ENCODE data around the gene STK38. TPM values are rescaled to one million over a fixed set of nuclear protein-coding genes. Genes with fewer than 3 reads are reported as not detected.
A peak's percentile ranks its signal among the peaks of the same experiment; 100 is the strongest.

The STK38 gene
- polyA plus RNA-seq, 2 of the 4 experiments (the other 2 are of a cell fraction) = 30.0 to 30.9 TPM

- H3K4me2 ChIP-seq = 0 out of 3 replicates have a peak overlapping the region, but pooled peaks have one; percentile 92
- CTCF ChIA-PET = interaction anchor here (0.7 to 1.7 kb wide), 3 partner anchors 17 to 143 kb away, joined by 3 read pairs; no protein-coding TSS in a partner anchor
- ATAC-seq (no peak), DNase-seq (ENCODE audit: low read depth in 1 of 2, low spot score in 1 of 2) (no peak), FAIRE-seq (no peak)
- 0 out of 3 replicates have a peak, but pooled peaks cover 3% of the 10 kb centered on the region for H3K9me3 ChIP-seq
- no peak overlapping the region for H3K4me3 ChIP-seq
- POLR2A ChIA-PET = no interaction called here
- H3K4me1 ChIP-seq = peaks cover 29% of the 10 kb centered on the region
- TF ChIP-seq RAD21 (conservative IDR thresholded peaks at IDR 0.05 in 1 of 2, IDR thresholded peaks at IDR 0.05 in 1 of 2) (no peak), KDM5A (IDR thresholded peaks at IDR 0.05) (no peak), ZNF302 (CRISPR knock-in tag; IDR thresholded peaks at IDR 0.05) (no peak), CHD2 (IDR thresholded peaks at IDR 0.05; ENCODE audit: low read length, partially characterized antibody) (no peak), POLR2A (IDR thresholded peaks at IDR 0.05; ENCODE audit: low read length) (no peak), SREBF2 (IDR thresholded peaks at IDR 0.05) (no peak), SMC3 (IDR thresholded peaks at IDR 0.05) (no peak), POLR2AphosphoS2 (conservative IDR thresholded peaks at IDR 0.05; ENCODE audit: low read length) (no peak), CHD4 (IDR thresholded peaks at IDR 0.05; ENCODE audit: borderline replicate concordance) (no peak), TFCP2L1 (CRISPR knock-in tag; IDR thresholded peaks at IDR 0.05) (no peak), EHMT2 (IDR thresholded peaks at IDR 0.05; ENCODE audit: low read depth) (no peak), PBX3 (IDR thresholded peaks at IDR 0.05) (no peak), RARB (CRISPR knock-in tag; IDR thresholded peaks at IDR 0.05) (no peak), FOSB (CRISPR knock-in tag; IDR thresholded peaks at IDR 0.05) (no peak), RFX5 (IDR thresholded peaks at IDR 0.05) (no peak), ZC3H11A (IDR thresholded peaks at IDR 0.05) (no peak), HOXA7 (CRISPR knock-in tag; IDR thresholded peaks at IDR 0.05) (no peak), HEYL (CRISPR knock-in tag; IDR thresholded peaks at IDR 0.05) (no peak), RNF2 (IDR thresholded peaks at IDR 0.05; ENCODE audit: borderline replicate concordance, low read depth) (no peak)
- no peak overlapping the region for H3K27ac ChIP-seq
Observed at GRCh38 chr6:36445621-36446020, 101.7 kb downstream of the STK38 start.

- FAIRE-seq (no peak), DNase-seq (ENCODE audit: low read depth in 1 of 2, low spot score in 1 of 2) (no peak), ATAC-seq (no peak)
- ChIA-PET CTCF (interaction anchor here (0.6 to 1.7 kb wide), 4 partner anchors 11 to 34 kb away, joined by 3 to 4 read pairs (median 4); no protein-coding TSS in a partner anchor), POLR2A (no interaction called here)
- WGBS (ENCODE audit: missing lambda C conversion rate) = 78% methylated on average over 3 of the region's 3 CpGs
- Histone ChIP-seq H3K4me1 (peaks cover 41% of the 10 kb centered on the region), H3K4me3 (peak overlapping the region; percentile 84), H3K27ac (peak overlapping the region in 1 of 2 experiments; percentile 99; a peak in 3 of 6 replicates), H3K9me3 (0 out of 3 replicates have a peak, but pooled peaks cover 3% of the 10 kb centered on the region), H3K4me2 (peak overlapping the region; percentile 92)
- TF ChIP-seq PBX3 (IDR thresholded peaks at IDR 0.05) (no peak), MAX (IDR thresholded peaks at IDR 0.05) (no peak), HOXA7 (CRISPR knock-in tag; IDR thresholded peaks at IDR 0.05) (no peak)
Observed at GRCh38 chr6:36444470-36444869, 102.8 kb downstream of the STK38 start.

Small RNA genes within 50 kb of the gene (small RNA-seq; reads per million reads assigned to genes)
- 0 reads per million in 6 experiments for gene RN7SL502P

Other genes with a start within 250 kb of the STK38 start
- not detected in 2 replicates for gene BNIP5, start 210.6 kb downstream of the STK38 start, polyA plus RNA-seq (2011; rRNA removed)
- gene BNIP5, start 210.6 kb downstream of the STK38 start, polyA plus RNA-seq (2017; fragmentation: RNase III; extraction: RNeasy Plus Mini Kit Qiagen cat#74134 plus additional on column Dnase treatment) = not detected in 3 replicates
- 0.05 and 0.08 TPM in 2 replicates for gene ETV7, start 159.8 kb downstream of the STK38 start, polyA plus RNA-seq (2011; rRNA removed)
- 0.07 to 0.12 TPM in 2 of 3 replicates, not detected in the other for gene ETV7, start 159.8 kb downstream of the STK38 start, polyA plus RNA-seq (2017; fragmentation: RNase III; extraction: RNeasy Plus Mini Kit Qiagen cat#74134 plus additional on column Dnase treatment)
- gene PXT1, start 104.6 kb downstream of the STK38 start, polyA plus RNA-seq (2011; rRNA removed) = not detected in 2 replicates
- not detected in 3 replicates for gene PXT1, start 104.6 kb downstream of the STK38 start, polyA plus RNA-seq (2017; fragmentation: RNase III; extraction: RNeasy Plus Mini Kit Qiagen cat#74134 plus additional on column Dnase treatment)
- 48.2 and 48.3 TPM in 2 replicates for gene KCTD20, start 104.5 kb downstream of the STK38 start, polyA plus RNA-seq (2011; rRNA removed)
- gene KCTD20, start 104.5 kb downstream of the STK38 start, polyA plus RNA-seq (2017; fragmentation: RNase III; extraction: RNeasy Plus Mini Kit Qiagen cat#74134 plus additional on column Dnase treatment) = 16.8 to 18.1 TPM (median 17.8 TPM) in 3 replicates
- gene SRSF3, start 46.9 kb upstream of the STK38 start, polyA plus RNA-seq (2011; rRNA removed) = 339 and 652 TPM in 2 replicates
- gene SRSF3, start 46.9 kb upstream of the STK38 start, polyA plus RNA-seq (2017; fragmentation: RNase III; extraction: RNeasy Plus Mini Kit Qiagen cat#74134 plus additional on column Dnase treatment) = 582 to 629 TPM (median 605 TPM) in 3 replicates
- 183 and 192 TPM in 2 replicates for gene CDKN1A, start 131.2 kb upstream of the STK38 start, polyA plus RNA-seq (2011; rRNA removed)
- gene CDKN1A, start 131.2 kb upstream of the STK38 start, polyA plus RNA-seq (2017; fragmentation: RNase III; extraction: RNeasy Plus Mini Kit Qiagen cat#74134 plus additional on column Dnase treatment) = 118 to 137 TPM (median 130 TPM) in 3 replicates
- gene RAB44, start 150.3 kb upstream of the STK38 start, polyA plus RNA-seq (2011; rRNA removed) = 0.04 TPM in 2 replicates
- gene RAB44, start 150.3 kb upstream of the STK38 start, polyA plus RNA-seq (2017; fragmentation: RNase III; extraction: RNeasy Plus Mini Kit Qiagen cat#74134 plus additional on column Dnase treatment) = 0.05 to 0.11 TPM (median 0.09 TPM) in 3 replicates

Measured in A549 (cell line).